PC-3 (cell line): ENCODE results near the gene SCRT2. TPM values are rescaled to one million over a fixed set of nuclear protein-coding genes. Genes with fewer than 3 reads are reported as not detected.

Source experiments
- ATAC-seq: fragments of 200-7000 bp; cut with Tn5 transposase; 2 replicates; pipeline ENCODE4 v1.9.1; 2020; ENCODE audit warnings: mild to moderate bottlenecking, moderate library complexity
- BruUV-seq: library from RNA; stranded (reverse); fragments of 400-500 nt; replicated peaks from 2 replicates; lab custom pipeline; 2021; lab: Mats Ljungman, UMichigan
- CTCF ChIA-PET: fragments of 300-600 bp; sonication (Branson Sonifier 250); formaldehyde crosslinking; loops from one replicate; lab custom pipeline; 2022; ENCODE audit warnings: antibody characterized with exemption; lab: Charles Lee
- POLR2A ChIA-PET: fragments of 300-600 bp; sonication (Branson Sonifier 250); formaldehyde crosslinking; loops from one replicate; lab custom pipeline; 2022; ENCODE audit warnings: antibody characterized with exemption; ENCODE audit not compliant: unreplicated experiment; lab: Charles Lee
- DNase-seq: peaks from one replicate; pipeline ENCODE4 v3.0.0-alpha.2; 2015
- H2AFZ ChIP-seq: fragments of 300-600 bp; sonication (generic); 2 replicates; pipeline ENCODE4 v1.6.0; 2016; ENCODE audit warnings: antibody characterized with exemption, low read length
- H3F3A ChIP-seq: fragments of 300-600 bp; sonication (generic); one replicate; pipeline ENCODE4 v1.6.0; 2017; ENCODE audit warnings: antibody characterized with exemption, low read length, control low read depth, mild to moderate bottlenecking; ENCODE audit not compliant: unreplicated experiment
- H3K27ac ChIP-seq: fragments of 300-600 bp; sonication (generic); 2 replicates; pipeline ENCODE4 v1.5.1; 2016; ENCODE audit warnings: mild to moderate bottlenecking, low read length
- H3K27me3 ChIP-seq: fragments of 300-600 bp; sonication (generic); 2 replicates; pipeline ENCODE4 v1.6.1; 2016; ENCODE audit warnings: low read length, mixed read lengths
- H3K36me3 ChIP-seq: fragments of 300-600 bp; sonication (generic); 2 replicates; pipeline ENCODE4 v1.6.1; 2016; ENCODE audit warnings: low read depth, mixed run types, low read length, mixed read lengths
- H3K4me1 ChIP-seq: fragments of 300-600 bp; sonication (generic); 2 replicates; pipeline ENCODE4 v1.5.1; 2016; ENCODE audit warnings: low read length; ENCODE audit not compliant: insufficient read depth
- H3K4me2 ChIP-seq: fragments of 300-600 bp; sonication (generic); 2 replicates; pipeline ENCODE4 v1.6.0; 2016; ENCODE audit warnings: low read length
- H3K4me3 ChIP-seq: fragments of 300-600 bp; sonication (generic); 2 replicates; pipeline ENCODE4 v1.5.1; 2016; ENCODE audit warnings: mild to moderate bottlenecking, low read length, mixed read lengths
- H3K79me2 ChIP-seq: fragments of 300-600 bp; sonication (generic); 2 replicates; pipeline ENCODE4 v1.6.1; 2017; ENCODE audit warnings: low read length, mixed read lengths
- H3K9ac ChIP-seq: fragments of 300-600 bp; sonication (generic); 2 replicates; pipeline ENCODE4 v1.6.0; 2016; ENCODE audit warnings: mild to moderate bottlenecking, low read length
- H3K9me2 ChIP-seq: fragments of 300-600 bp; sonication (generic); replicated peaks from 2 replicates; pipeline ENCODE4 v1.6.1; 2016; ENCODE audit warnings: mixed run types, low read length, mixed read lengths
- H3K9me3 ChIP-seq: fragments of 300-600 bp; sonication (generic); 2 replicates; pipeline ENCODE4 v1.6.1; 2016; ENCODE audit warnings: low read length, mixed read lengths
- H4K20me1 ChIP-seq: fragments of 300-600 bp; sonication (generic); 2 replicates; pipeline ENCODE4 v1.6.1; 2016; ENCODE audit warnings: low read length, mixed read lengths
- CTCF ChIP-seq: fragments of 300-600 bp; sonication (generic); conservative IDR thresholded peaks from 2 replicates; pipeline ENCODE4 v1.5.1; 2017; ENCODE audit warnings: antibody characterized with exemption, low read depth, mild to moderate bottlenecking, low read length
- EZH2 ChIP-seq: fragments of 300-600 bp; sonication (generic); IDR thresholded peaks from one replicate; pipeline ENCODE4 v1.6.1; 2017; ENCODE audit warnings: antibody characterized with exemption, mild to moderate bottlenecking, low read length; ENCODE audit not compliant: unreplicated experiment
- EZH2phosphoT487 ChIP-seq: fragments of 300-600 bp; sonication (generic); IDR thresholded peaks from 2 replicates; pipeline ENCODE4 v1.6.1; 2018; ENCODE audit warnings: mild to moderate bottlenecking, antibody characterized with exemption, low read length, borderline replicate concordance
- intact Hi-C: fragments of 100-400 bp; cut with micrococcal nuclease; formaldehyde crosslinking; loops from 2 replicates; pipeline ENCODE4 v1.9.0; 2023
- total RNA-seq: library from RNA; depleted of rRNA; stranded (reverse); fragments of >200 nt; gene quantifications from 2 replicates; pipeline ENCODE4 v1.2.3, GENCODE V29; 2014

The SCRT2 gene
- total RNA-seq, 1 experiment from 2014 or later = not detected

GRCh38 chr20:653590-654416 lies 21.8 kb downstream of the SCRT2 start:
- Histone ChIP-seq H3K9me2 (no peaks in the 10 kb centered on the region), H3K9me3 (no peaks in the 10 kb centered on the region), H3K9ac (peak overlapping the region; percentile 92), H3F3A (no peaks in the 10 kb centered on the region), H3K36me3 (peaks cover 18% of the 10 kb centered on the region), H4K20me1 (peaks cover 19% of the 10 kb centered on the region), H3K4me3 (peak overlapping the region; percentile 94), H3K4me1 (peaks cover 12% of the 10 kb centered on the region), H3K27ac (no peak overlapping the region), H3K79me2 (peaks cover 40% of the 10 kb centered on the region), H3K27me3 (peaks cover 19% of the 10 kb centered on the region), H2AFZ (peak overlapping the region; percentile 80), H3K4me2 (peak overlapping the region; percentile 87)
- DNase-seq = no peak
- CTCF ChIA-PET = no interaction called here
- TSS peak; percentile 66 for BruUV-seq
- TF ChIP-seq CTCF = no peak
- TF ChIP-seq EZH2 = no peak
- TF ChIP-seq EZH2phosphoT487 = no peak
- intact Hi-C loops = loop anchor here (10.0 kb wide), 1 partner anchor 81 kb away; no protein-coding TSS in a partner anchor
- no peak for ATAC-seq
- POLR2A ChIA-PET = no interaction called here

- DNase-seq = peak; percentile 94
- Histone ChIP-seq H4K20me1 (peaks cover 26% of the 10 kb centered on the region), H3K4me3 (peak within 1 kb of the TSS; percentile 94), H3K79me2 (peaks cover 46% of the 10 kb centered on the region), H3F3A (no peaks in the 10 kb centered on the region), H2AFZ (peak within 1 kb of the TSS; percentile 80), H3K4me2 (peak within 1 kb of the TSS; percentile 91), H3K36me3 (peaks cover 24% of the 10 kb centered on the region), H3K9ac (peak within 1 kb of the TSS; percentile 92), H3K9me2 (no peaks in the 10 kb centered on the region), H3K4me1 (peaks cover 12% of the 10 kb centered on the region), H3K27ac (peak within 1 kb of the TSS; percentile 50), H3K9me3 (no peaks in the 10 kb centered on the region), H3K27me3 (peaks cover 12% of the 10 kb centered on the region)
- TF ChIP-seq CTCF (peak; percentile 63), EZH2phosphoT487 (no peak), EZH2 (no peak)
- no TSS peak for BruUV-seq
- ChIA-PET POLR2A (no interaction called here), CTCF (no interaction called here)
- ATAC-seq = peak; percentile 89
- intact Hi-C loops = loop anchor here (10.0 kb wide), 1 partner anchor 82 kb away; no protein-coding TSS in a partner anchor
These were observed 22.5 kb downstream of the SCRT2 start, which contains the start of gene SRXN1 for GRCh38 chr20:653110-653589. Gene SRXN1, minus strand, starts transcription at chr20:653200. Its CDS starts 15 bp downstream, at chr20:653185.
